Measurements from ENCODE around the gene GJA9.

DNA sequence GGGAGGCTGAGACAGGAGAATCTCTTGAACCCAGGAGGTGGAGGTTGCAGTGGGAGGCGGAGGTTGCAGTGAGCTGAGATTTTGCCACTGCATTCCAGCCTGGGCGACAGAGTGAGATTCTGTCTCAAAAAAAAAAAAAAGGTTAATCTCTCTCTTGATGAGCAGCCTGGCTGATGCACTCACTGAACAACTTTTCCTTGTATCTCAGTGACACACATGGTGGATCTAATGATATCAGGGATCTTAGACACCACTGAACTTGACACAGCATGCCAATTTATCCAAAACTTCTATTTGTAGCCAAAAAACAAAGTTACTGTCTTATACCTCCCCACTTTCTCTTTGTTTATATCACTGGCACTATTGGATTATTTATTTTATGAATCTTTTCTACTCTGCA lies 44.0 kb upstream of the GJA9 start:
- no peak for TF ChIP-seq POLR2A (IDR thresholded peaks at IDR 0.05)
- TF ChIP-seq, protein P1, sequence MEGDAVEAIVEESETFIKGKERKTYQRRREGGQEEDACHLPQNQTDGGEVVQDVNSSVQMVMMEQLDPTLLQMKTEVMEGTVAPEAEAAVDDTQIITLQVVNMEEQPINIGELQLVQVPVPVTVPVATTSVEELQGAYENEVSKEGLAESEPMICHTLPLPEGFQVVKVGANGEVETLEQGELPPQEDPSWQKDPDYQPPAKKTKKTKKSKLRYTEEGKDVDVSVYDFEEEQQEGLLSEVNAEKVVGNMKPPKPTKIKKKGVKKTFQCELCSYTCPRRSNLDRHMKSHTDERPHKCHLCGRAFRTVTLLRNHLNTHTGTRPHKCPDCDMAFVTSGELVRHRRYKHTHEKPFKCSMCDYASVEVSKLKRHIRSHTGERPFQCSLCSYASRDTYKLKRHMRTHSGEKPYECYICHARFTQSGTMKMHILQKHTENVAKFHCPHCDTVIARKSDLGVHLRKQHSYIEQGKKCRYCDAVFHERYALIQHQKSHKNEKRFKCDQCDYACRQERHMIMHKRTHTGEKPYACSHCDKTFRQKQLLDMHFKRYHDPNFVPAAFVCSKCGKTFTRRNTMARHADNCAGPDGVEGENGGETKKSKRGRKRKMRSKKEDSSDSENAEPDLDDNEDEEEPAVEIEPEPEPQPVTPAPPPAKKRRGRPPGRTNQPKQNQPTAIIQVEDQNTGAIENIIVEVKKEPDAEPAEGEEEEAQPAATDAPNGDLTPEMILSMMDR (IDR thresholded peaks at IDR 0.05): no peak
